AG04450 (cell line): ENCODE data around the gene HOXA7. TPM values are rescaled to one million over a fixed set of nuclear protein-coding genes. Genes with fewer than 3 reads are reported as not detected.

Source experiments
- CTCF ChIA-PET: fragments of 300-600, 350-600 bp; formaldehyde crosslinking; extraction: SDS; loops from one replicate; lab custom pipeline; 2022; ENCODE audit warnings: antibody characterized with exemption, inconsistent platforms; lab: Charles Lee
- POLR2A ChIA-PET: fragments of 350-600 bp; formaldehyde crosslinking; extraction: SDS; loops from one replicate; lab custom pipeline; 2021; ENCODE audit warnings: antibody characterized with exemption, inconsistent platforms; lab: Yijun Ruan, JAX
- DNase-seq: peaks from one replicate; pipeline ENCODE4 v3.0.0-alpha.2; 2011; ENCODE audit warnings: low read depth, low spot score
- H3K27ac ChIP-seq: one replicate; pipeline ENCODE4 v1.5.1; 2012; ENCODE audit warnings: low read depth, low read length, control low read depth
- H3K27me3 ChIP-seq: one replicate; pipeline ENCODE4 v1.6.0; 2012; ENCODE audit warnings: low read length; ENCODE audit not compliant: control insufficient read depth, insufficient read depth
- H3K4me3 ChIP-seq: 2 replicates; pipeline ENCODE4 v1.5.1; 2011; ENCODE audit warnings: mild to moderate bottlenecking, low read depth, low read length, control low read depth
- H3K9me3 ChIP-seq: 2 replicates; pipeline ENCODE4 v1.5.1; 2012; ENCODE audit warnings: low read length; ENCODE audit not compliant: control insufficient read depth, insufficient read depth
- CTCF ChIP-seq: IDR thresholded peaks from 2 replicates; pipeline ENCODE4 v1.5.1; 2011; ENCODE audit warnings: low read depth, low read length, control low read depth, inconsistent platforms
- polyA plus RNA-seq: library from polyadenylated mRNA; depleted of rRNA; stranded (reverse); fragments of >200 nt; gene quantifications from 2 replicates; pipeline ENCODE4 v1.2.3, GENCODE V29; 2011

HOXA7 gene
- polyA plus RNA-seq, 1 experiment: 5.3 TPM

- ChIA-PET POLR2A (no interaction called here), CTCF (interaction anchor here (0.6 to 1.9 kb wide), 9 partner anchors 14 to 1265 kb away, joined by 3 to 13 read pairs (median 5); partner anchors contain the start of gene HOXA5)
- Histone ChIP-seq H3K9me3 (peaks cover 14% of the 10 kb centered on the region; the same call in 1 of the 2 replicates), H3K27me3 (peaks cover 10% of the 10 kb centered on the region), H3K4me3 (no peak overlapping the region), H3K27ac (no peak overlapping the region)
- TF ChIP-seq CTCF: no peak
- no peak for DNase-seq
These were observed 1.4 kb upstream of the HOXA7 start for GRCh38 chr7:27157702-27158431.

DNA sequence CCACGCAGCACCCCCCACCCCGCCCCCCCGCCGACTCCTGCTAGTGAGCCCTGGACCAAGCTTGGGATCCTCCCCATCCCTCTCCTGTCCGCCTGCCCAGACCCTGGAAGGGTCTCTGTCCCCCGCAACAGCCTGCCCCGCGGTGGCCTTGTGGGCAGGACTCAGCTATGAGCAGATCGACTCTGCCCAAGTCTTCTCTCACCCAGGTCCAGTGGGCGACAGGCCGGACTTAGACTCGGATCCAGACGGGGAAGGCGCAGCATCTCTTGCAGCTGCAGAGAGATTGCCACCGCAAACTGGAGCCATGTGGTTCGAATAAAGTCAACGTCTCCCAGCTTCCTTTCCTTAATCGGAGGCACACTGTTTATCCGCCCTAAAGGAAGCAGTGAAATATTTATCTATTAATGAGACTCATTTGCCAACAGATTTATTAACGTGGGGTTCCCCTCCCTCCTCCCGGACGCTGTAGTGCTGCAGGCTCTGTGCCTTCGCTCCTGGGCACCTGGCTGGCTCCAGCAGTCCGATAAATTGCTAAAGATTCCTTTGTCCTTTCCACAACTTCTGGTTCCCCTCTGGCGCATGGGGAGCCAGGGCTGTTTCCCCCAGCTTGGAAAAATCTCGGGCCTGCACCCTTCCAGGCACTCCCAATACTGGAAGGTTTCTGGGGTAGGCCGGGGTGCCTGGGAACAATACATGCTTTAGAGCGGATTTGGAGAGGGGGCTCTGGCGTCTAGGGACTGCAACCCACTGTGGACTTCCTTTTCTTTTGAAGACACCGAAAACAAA is 634 bp upstream of the HOXA7 start:
- POLR2A ChIA-PET: interaction anchor here (1.0 kb wide), 1 partner anchor 11 kb away, joined by 3 read pairs; no protein-coding TSS in a partner anchor
- no peak for DNase-seq
- CTCF ChIA-PET: interaction anchor here (0.6 to 1.9 kb wide), 12 partner anchors 9 to 1303 kb away, joined by 3 to 13 read pairs (median 5); partner anchors contain the start of gene HOXA5
- TF ChIP-seq CTCF: no peak
- Histone ChIP-seq H3K27ac (no peak overlapping the region), H3K27me3 (peaks cover 10% of the 10 kb centered on the region), H3K4me3 (peak overlapping the region; percentile 68; the same call in 1 of the 2 replicates), H3K9me3 (peaks cover 16% of the 10 kb centered on the region; the same call in 1 of the 2 replicates)

DNA sequence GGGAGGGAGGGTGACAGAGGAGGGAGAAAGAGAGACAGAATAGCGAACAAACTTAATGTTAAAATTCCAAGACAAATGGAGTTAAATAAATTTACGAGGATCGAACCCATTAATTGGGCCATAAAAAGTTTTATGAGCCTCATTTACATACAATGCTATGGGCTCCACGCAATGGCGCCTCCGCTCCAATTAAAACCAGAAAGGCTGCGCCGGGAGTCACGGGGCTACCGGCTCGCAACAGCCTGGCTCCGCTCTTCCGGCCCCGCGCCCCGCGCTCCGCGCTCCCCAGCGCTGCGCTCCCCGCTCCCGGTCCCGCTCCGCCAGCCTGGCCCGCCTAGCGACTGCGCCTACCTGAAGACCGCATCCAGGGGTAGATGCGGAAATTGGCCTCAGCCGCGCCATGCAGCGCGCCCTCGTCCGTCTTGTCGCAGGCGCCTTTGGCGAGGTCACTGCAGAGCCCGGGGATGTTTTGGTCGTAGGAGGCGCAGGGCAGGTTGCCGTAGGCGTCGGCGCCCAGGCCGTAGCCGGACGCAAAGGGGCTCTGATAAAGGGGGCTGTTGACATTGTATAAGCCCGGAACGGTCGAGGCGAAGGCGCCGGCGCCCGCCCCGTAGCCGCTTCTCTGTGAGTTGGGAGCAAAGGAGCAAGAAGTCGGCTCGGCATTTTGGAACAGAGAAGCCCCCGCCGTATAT is 513 bp downstream of the HOXA7 start:
- DNase-seq: no peak
- H3K4me3 ChIP-seq: peak overlapping the region; percentile 68
- H3K9me3 ChIP-seq: peaks cover 16% of the 10 kb centered on the region; the same call in 1 of the 2 replicates
- peaks cover 10% of the 10 kb centered on the region for H3K27me3 ChIP-seq
- POLR2A ChIA-PET: interaction anchor here (0.6 kb wide), 1 partner anchor 956 kb away, joined by 3 read pairs; no protein-coding TSS in a partner anchor
- TF ChIP-seq CTCF: no peak
- H3K27ac ChIP-seq: peak overlapping the region; percentile 21
- CTCF ChIA-PET: interaction anchor here (0.9 to 1.9 kb wide), 7 partner anchors 11 to 786 kb away, joined by 4 to 13 read pairs (median 6); partner anchors contain the start of gene HOXA5

GRCh38 chr7:27154901-27155815 is 1.3 kb downstream of the HOXA7 start:
- no peak for TF ChIP-seq CTCF
- Histone ChIP-seq H3K9me3 (peaks cover 15% of the 10 kb centered on the region; the same call in 1 of the 2 replicates), H3K27ac (no peak overlapping the region), H3K4me3 (peak overlapping the region; percentile 68), H3K27me3 (peaks cover 10% of the 10 kb centered on the region)
- POLR2A ChIA-PET: no interaction called here
- CTCF ChIA-PET: interaction anchor here (0.9 to 1.6 kb wide), 3 partner anchors 10 to 301 kb away, joined by 4 to 6 read pairs (median 5); no protein-coding TSS in a partner anchor
- no peak for DNase-seq
